NB4 (cell line): ENCODE results near the gene GAS7.

Experiments used
- DNase-seq: peaks from one replicate; pipeline ENCODE4 v3.0.0; 2010; ENCODE audit warnings: low read depth
- H3K4me3 ChIP-seq: one replicate; pipeline ENCODE4 v1.5.1; 2011; ENCODE audit warnings: mild to moderate bottlenecking, low read depth, low read length, moderate library complexity
- CTCF ChIP-seq: IDR thresholded peaks from one replicate; pipeline ENCODE4 v1.5.1; 2012; ENCODE audit warnings: low read depth, low read length
- MAX ChIP-seq: IDR thresholded peaks from 2 replicates; pipeline ENCODE4 v1.6.1; 2011; ENCODE audit warnings: low read depth, low read length
- MYC ChIP-seq: IDR thresholded peaks from 2 replicates; pipeline ENCODE4 v1.6.1; 2011; ENCODE audit warnings: low read depth, low read length
- POLR2A ChIP-seq: IDR thresholded peaks from 2 replicates; pipeline ENCODE4 v1.6.1; 2011; ENCODE audit warnings: mild to moderate bottlenecking; ENCODE audit not compliant: insufficient read length; ENCODE audit errors: extremely low read depth

Gene GAS7

DNA sequence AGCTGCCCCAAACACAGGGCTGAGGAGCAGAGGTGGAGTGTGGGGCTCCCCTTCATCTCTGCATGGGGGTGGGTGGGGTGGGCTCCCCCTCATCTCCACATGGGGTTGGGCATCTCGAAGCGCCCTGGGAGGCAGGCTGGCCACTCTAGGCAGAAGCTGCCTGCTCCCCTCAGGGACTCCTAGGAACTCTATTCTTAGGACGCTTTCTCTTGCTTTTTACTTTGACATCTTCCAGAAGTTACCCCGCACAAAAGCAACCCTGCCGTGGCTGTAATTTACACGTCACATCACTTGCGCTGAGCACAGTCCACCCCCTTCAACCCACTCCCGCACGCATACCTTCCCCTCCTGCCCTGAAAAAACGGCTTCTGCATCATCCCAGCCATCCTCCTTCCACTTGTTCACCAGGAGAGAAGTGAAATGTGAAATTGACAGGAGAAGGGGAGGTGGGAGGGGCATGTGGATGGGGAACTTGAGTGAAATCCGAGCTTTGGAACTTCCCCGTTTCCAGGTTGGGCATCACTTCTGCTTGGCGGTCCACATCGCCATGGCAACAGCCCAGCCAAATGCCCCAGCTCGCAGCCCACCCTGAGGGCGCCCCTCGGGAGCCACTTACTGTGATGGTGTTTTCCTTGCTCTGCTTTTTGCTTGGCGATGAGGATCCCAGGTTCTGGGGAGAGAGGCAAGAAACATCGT lies 239.7 kb downstream of the GAS7 start:
- DNase-seq, result no peak
- TF ChIP-seq CTCF, result no peak
- no peak for TF ChIP-seq MYC
- TF ChIP-seq MAX, result no peak
- TF ChIP-seq POLR2A, result no peak
- H3K4me3 ChIP-seq, result no peak overlapping the region

GRCh38 chr17:9957244-9957643 lies 241.2 kb downstream of the GAS7 start:
- no peak overlapping the region for H3K4me3 ChIP-seq
- TF ChIP-seq CTCF (no peak), POLR2A (no peak), MAX (no peak), MYC (no peak)
- no peak for DNase-seq

- no peak for DNase-seq
- TF ChIP-seq MAX (no peak), MYC (no peak), CTCF (no peak), POLR2A (no peak)
- no peak overlapping the region for H3K4me3 ChIP-seq
These were observed 241.8 kb downstream of the GAS7 start for GRCh38 chr17:9956474-9957131.

GRCh38 chr17:9953492-9953891 lies 244.9 kb downstream of the GAS7 start:
- no peak for DNase-seq
- no peak overlapping the region for H3K4me3 ChIP-seq
- TF ChIP-seq POLR2A (no peak), MYC (no peak), MAX (no peak), CTCF (no peak)

DNA sequence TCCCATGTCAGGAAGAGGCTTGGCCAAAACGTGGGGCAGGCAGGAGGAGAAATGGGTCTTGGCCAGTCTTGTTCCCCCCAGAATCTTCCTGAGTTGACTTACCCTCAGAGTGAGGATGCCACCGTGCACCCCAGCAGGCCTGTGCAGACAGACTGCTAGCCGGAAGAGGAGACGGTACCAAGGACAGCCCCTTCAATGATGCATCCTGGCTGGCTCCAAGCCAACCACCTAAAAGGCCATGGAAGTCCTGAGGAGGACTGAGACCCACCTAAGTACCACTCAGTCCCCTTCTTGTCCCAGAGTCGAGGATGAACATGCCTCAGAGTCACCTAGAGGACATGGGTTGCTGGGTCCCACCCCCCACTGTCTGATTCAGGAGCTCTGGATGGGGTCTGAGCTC lies 246.6 kb downstream of the GAS7 start:
- no peak for DNase-seq
- TF ChIP-seq MYC (no peak), MAX (no peak), POLR2A (no peak), CTCF (no peak)
- H3K4me3 ChIP-seq, result no peak overlapping the region
